Motor neuron (in vitro differentiated cells): ENCODE data around the gene PSORS1C2. TPM values are rescaled to one million over a fixed set of nuclear protein-coding genes. Genes with fewer than 3 reads are reported as not detected.

Experiments
- ATAC-seq, 8 experiments: fragments of 200-7000 bp; cut with Tn5 transposase; replicated peaks in 6 of 8; 2 replicates each; pipeline ENCODE4 v1.8.0; 2021; ENCODE audit warnings: mild to moderate bottlenecking in 8 of 8, moderate library complexity in 8 of 8
- H3K27ac ChIP-seq, 2 donors: fragments of 250-450 bp; sonication (Bioruptor Pico); 2 replicates each; pipeline ENCODE4 v1.9.0; 2021; ENCODE audit warnings: antibody characterized with exemption in 2 of 2, mild to moderate bottlenecking in 2 of 2, moderate library complexity in 1 of 2
- H3K4me1 ChIP-seq, 2 donors: fragments of 250-450 bp; sonication (Bioruptor Pico); replicated peaks in 1 of 2; 2 replicates each; pipeline ENCODE4 v1.6.1; 2021; ENCODE audit warnings: antibody characterized with exemption in 2 of 2, mild to moderate bottlenecking in 2 of 2, moderate library complexity in 1 of 2
- H3K4me3 ChIP-seq, 5 donors: fragments of 250-450 bp; sonication (Bioruptor Pico); 2 replicates each; pipeline ENCODE4 v1.9.0; 2021; ENCODE audit warnings: antibody characterized with exemption in 5 of 5, mild to moderate bottlenecking in 5 of 5, moderate library complexity in 4 of 5
- WGBS, 10 experiments: fragments of 450-650 bp; shearing (Covaris generic); methylation state at CpG; one replicate each; pipeline ENCODE4 v1.0.0; 2022; 5-methylcytosine and 5-hydroxymethylcytosine counted together
- in situ Hi-C, 9 experiments: fragments of 400-800 bp; cut with MboI; loops; one replicate each; pipeline ENCODE4 v1.15.0; 2021; ENCODE audit warnings: low sequenced_read_pairs in 9 of 9, low pct_unique_long_range_greater_than_20kb in 2 of 9; ENCODE audit not compliant: unreplicated experiment in 9 of 9
- total RNA-seq, 8 experiments: library from RNA; unstranded; fragments of 300-600 nt; gene quantifications; 2 replicates each; pipeline versions ENCODE4 v1.2.3 to v1.2.4, GENCODE V29; 2022

PSORS1C2 gene
- total RNA-seq, 8 experiments from 2014 or later, result 0.27 to 0.81 (median 0.72) TPM; not detected in 4

GRCh38 chr6:31162463-31163165 is 23.7 kb upstream of the PSORS1C2 start:
- no peak overlapping the region for H3K4me3 ChIP-seq
- no peak overlapping the region for H3K27ac ChIP-seq
- in situ Hi-C loops, result no loop called here
- H3K4me1 ChIP-seq, result peaks cover 2 to 3% of the 10 kb centered on the region in 2 donors
- ATAC-seq, result no peak
- WGBS, 10 experiments, result 70 to 100% (median 92%) methylated on average over 1 to 11 of the region's 13 CpGs; no CpG with 5 or more reads in 3 of the 10 experiments

GRCh38 chr6:31161216-31162126 is 22.6 kb upstream of the PSORS1C2 start:
- Histone ChIP-seq H3K4me1 (peaks cover 8% of the 10 kb centered on the region in 2 donors), H3K27ac (no peak overlapping the region), H3K4me3 (no peak overlapping the region)
- no peak for ATAC-seq
- 67 to 100% (median 100%) methylated on average over 1 to 3 of the region's 19 CpGs; no CpG with 5 or more reads in 4 of the 10 experiments for WGBS, 10 experiments
- in situ Hi-C loops, result no loop called here

GRCh38 chr6:31158863-31159855 is 20.3 kb upstream of the PSORS1C2 start:
- peaks cover 8% of the 10 kb centered on the region in 2 donors for H3K4me1 ChIP-seq
- ATAC-seq, result peak in 2 of 8 experiments; percentile 2
- peak overlapping the region; percentile 56 to 78 (median 65) for H3K4me3 ChIP-seq
- in situ Hi-C loops, result no loop called here
- WGBS, 10 experiments, result 0 to 25% (median 0%) methylated on average over 2 to 12 of the region's 35 CpGs; no CpG with 5 or more reads in 3 of the 10 experiments
- no peak overlapping the region for H3K27ac ChIP-seq

GRCh38 chr6:31158140-31158862 is 19.4 kb upstream of the PSORS1C2 start, which contains the start of gene TCF19:
Gene TCF19, plus strand, starts transcription at chr6:31158589. Its CDS starts 881 bp downstream, at chr6:31159470.
- H3K27ac ChIP-seq, result no peak within 1 kb of the TSS
- peak; percentile 91 to 97 (median 96) for ATAC-seq
- 0 to 4% (median 0%) methylated on average over 1 to 42 of the region's 65 CpGs; no CpG with 5 or more reads in 3 of the 10 experiments for WGBS, 10 experiments
- peaks cover 8% of the 10 kb centered on the region in 2 donors for H3K4me1 ChIP-seq
- H3K4me3 ChIP-seq, result peak within 1 kb of the TSS; percentile 56 to 78 (median 65)
- in situ Hi-C loops, result no loop called here

- in situ Hi-C loops, result no loop called here
- Histone ChIP-seq H3K4me1 (peaks cover 8% of the 10 kb centered on the region in 2 donors), H3K4me3 (peak within 1 kb of the TSS; percentile 56 to 78 (median 65)), H3K27ac (no peak within 1 kb of the TSS)
- ATAC-seq, result peak; percentile 23 to 58 (median 47)
- WGBS, 10 experiments, result 20% methylated on average over 2 of the region's 14 CpGs; no CpG with 5 or more reads in 8 of the 10 experiments
Measured at GRCh38 chr6:31157513-31158139, 18.8 kb upstream of the PSORS1C2 start, which contains the start of gene CCHCR1. Gene CCHCR1, minus strand, starts transcription at chr6:31157802. Its CDS starts 202 bp downstream, at chr6:31157600.

- in situ Hi-C loops, result no loop called here
- WGBS, 10 experiments, result 80 to 100% (median 92%) methylated on average over 1 to 7 of the region's 7 CpGs; no CpG with 5 or more reads in 3 of the 10 experiments
- no peak overlapping the region for H3K27ac ChIP-seq
- peaks cover 8% of the 10 kb centered on the region in 2 donors for H3K4me1 ChIP-seq
- H3K4me3 ChIP-seq, result no peak overlapping the region
- no peak for ATAC-seq
Measured at GRCh38 chr6:31156641-31157040, 17.8 kb upstream of the PSORS1C2 start.

- Histone ChIP-seq H3K4me1 (peaks cover 8% of the 10 kb centered on the region in 2 donors), H3K27ac (no peak overlapping the region), H3K4me3 (no peak overlapping the region)
- in situ Hi-C loops, result no loop called here
- no peak for ATAC-seq
- WGBS, 10 experiments, result 80 to 100% (median 96%) methylated on average over 1 to 15 of the region's 15 CpGs; no CpG with 5 or more reads in 5 of the 10 experiments
Measured at GRCh38 chr6:31154436-31154835, 15.6 kb upstream of the PSORS1C2 start.

- Histone ChIP-seq H3K4me1 (peaks cover 6% of the 10 kb centered on the region in 2 donors), H3K4me3 (no peak overlapping the region), H3K27ac (no peak overlapping the region)
- in situ Hi-C loops, result no loop called here
- WGBS, 10 experiments, result 60 to 100% (median 94%) methylated on average over 1 to 6 of the region's 7 CpGs; no CpG with 5 or more reads in 4 of the 10 experiments
- no peak for ATAC-seq
Measured at GRCh38 chr6:31152781-31153180, 13.9 kb upstream of the PSORS1C2 start.

- Histone ChIP-seq H3K4me3 (no peak overlapping the region), H3K27ac (no peak overlapping the region), H3K4me1 (no peaks in the 10 kb centered on the region)
- WGBS, 10 experiments, result 67 to 94% (median 90%) methylated on average over 1 to 5 of the region's 6 CpGs; no CpG with 5 or more reads in 5 of the 10 experiments
- no peak for ATAC-seq
- in situ Hi-C loops, result loop anchor here in 3 of 9 experiments (10.0 to 25.0 kb wide), 2 partner anchors 212 to 215 kb away; partner anchors contain the start of gene HLA-B (in 1 of the 3)
Measured at GRCh38 chr6:31149827-31150447, 11.1 kb upstream of the PSORS1C2 start.

GRCh38 chr6:31145386-31145785 is 6.5 kb upstream of the PSORS1C2 start:
- no peak for ATAC-seq
- in situ Hi-C loops, result loop anchor here in 3 of 9 experiments (10.0 to 25.0 kb wide), 2 partner anchors 217 to 219 kb away; partner anchors contain the start of gene HLA-B (in 1 of the 3)
- peaks cover 8 to 11% of the 10 kb centered on the region in 2 donors for H3K4me1 ChIP-seq
- H3K27ac ChIP-seq, result no peak overlapping the region
- no peak overlapping the region for H3K4me3 ChIP-seq
- whole genome bisulfite sequencing, 10 experiments, result 86 to 95% (median 93%) methylated on average over 4 to 10 of the region's 10 CpGs; no CpG with 5 or more reads in 3 of the 10 experiments
